ENCODE results near the gene NKAIN2.

Gene NKAIN2

DNA sequence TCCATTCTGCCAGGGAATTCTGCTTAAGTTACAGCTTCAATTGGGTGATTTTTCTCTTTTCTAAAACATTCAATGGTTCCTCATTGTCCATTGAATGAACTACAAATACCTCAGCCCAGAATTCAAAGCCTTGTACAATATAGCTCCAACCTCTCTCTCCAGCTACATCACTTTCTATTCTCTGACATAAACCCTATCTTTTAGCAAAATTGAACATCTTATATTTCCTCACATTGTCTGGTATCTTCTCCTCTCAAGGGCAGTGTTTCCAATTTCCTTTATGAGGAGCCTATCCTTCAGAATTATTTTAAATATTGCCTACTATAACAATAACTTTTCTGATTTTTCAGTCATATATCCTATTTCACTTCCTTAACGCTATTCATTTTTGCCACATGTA, 955.0 kb downstream of the NKAIN2 start:
- H3K4me1 ChIP-seq (ENCODE audit: low read length) = no peaks in the 10 kb centered on the region
- no peaks in the 10 kb centered on the region for H3K27me3 ChIP-seq (replicated peaks; ENCODE audit: insufficient read depth, low read length)
- no peaks in the 10 kb centered on the region for H3F3A ChIP-seq (ENCODE audit: insufficient read depth, low read length)
- no peak for DNase-seq
- TF ChIP-seq, protein P1, sequence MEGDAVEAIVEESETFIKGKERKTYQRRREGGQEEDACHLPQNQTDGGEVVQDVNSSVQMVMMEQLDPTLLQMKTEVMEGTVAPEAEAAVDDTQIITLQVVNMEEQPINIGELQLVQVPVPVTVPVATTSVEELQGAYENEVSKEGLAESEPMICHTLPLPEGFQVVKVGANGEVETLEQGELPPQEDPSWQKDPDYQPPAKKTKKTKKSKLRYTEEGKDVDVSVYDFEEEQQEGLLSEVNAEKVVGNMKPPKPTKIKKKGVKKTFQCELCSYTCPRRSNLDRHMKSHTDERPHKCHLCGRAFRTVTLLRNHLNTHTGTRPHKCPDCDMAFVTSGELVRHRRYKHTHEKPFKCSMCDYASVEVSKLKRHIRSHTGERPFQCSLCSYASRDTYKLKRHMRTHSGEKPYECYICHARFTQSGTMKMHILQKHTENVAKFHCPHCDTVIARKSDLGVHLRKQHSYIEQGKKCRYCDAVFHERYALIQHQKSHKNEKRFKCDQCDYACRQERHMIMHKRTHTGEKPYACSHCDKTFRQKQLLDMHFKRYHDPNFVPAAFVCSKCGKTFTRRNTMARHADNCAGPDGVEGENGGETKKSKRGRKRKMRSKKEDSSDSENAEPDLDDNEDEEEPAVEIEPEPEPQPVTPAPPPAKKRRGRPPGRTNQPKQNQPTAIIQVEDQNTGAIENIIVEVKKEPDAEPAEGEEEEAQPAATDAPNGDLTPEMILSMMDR (IDR thresholded peaks at IDR 0.05; ENCODE audit: low read length) = no peak
- TF ChIP-seq EZH2phosphoT487 (IDR thresholded peaks at IDR 0.05; ENCODE audit: low read length) (no peak), EZH2 (optimal IDR thresholded peaks at IDR 0.05; ENCODE audit: low read depth, low read length) (no peak)
- no peaks in the 10 kb centered on the region for H4K20me1 ChIP-seq (ENCODE audit: insufficient read depth, low read length)
- H3K4me2 ChIP-seq (ENCODE audit: low read depth, low read length) = no peak overlapping the region
- H3K27ac ChIP-seq (ENCODE audit: low read length) = no peak overlapping the region
- H3K36me3 ChIP-seq (replicated peaks; ENCODE audit: insufficient read depth, low read length) = no peaks in the 10 kb centered on the region
- no peak overlapping the region for H3K4me3 ChIP-seq (ENCODE audit: low read length)
- no peaks in the 10 kb centered on the region for H3K79me2 ChIP-seq (ENCODE audit: low read length)
- H3K9me3 ChIP-seq (replicated peaks; ENCODE audit: insufficient read depth, low read length) = no peaks in the 10 kb centered on the region
- no peaks in the 10 kb centered on the region for H3K9me2 ChIP-seq (replicated peaks; ENCODE audit: insufficient read depth, low read length)
- no peak overlapping the region for H3K9ac ChIP-seq (ENCODE audit: low read length)
- no peak overlapping the region for H2AFZ ChIP-seq (ENCODE audit: low read length)

DNA sequence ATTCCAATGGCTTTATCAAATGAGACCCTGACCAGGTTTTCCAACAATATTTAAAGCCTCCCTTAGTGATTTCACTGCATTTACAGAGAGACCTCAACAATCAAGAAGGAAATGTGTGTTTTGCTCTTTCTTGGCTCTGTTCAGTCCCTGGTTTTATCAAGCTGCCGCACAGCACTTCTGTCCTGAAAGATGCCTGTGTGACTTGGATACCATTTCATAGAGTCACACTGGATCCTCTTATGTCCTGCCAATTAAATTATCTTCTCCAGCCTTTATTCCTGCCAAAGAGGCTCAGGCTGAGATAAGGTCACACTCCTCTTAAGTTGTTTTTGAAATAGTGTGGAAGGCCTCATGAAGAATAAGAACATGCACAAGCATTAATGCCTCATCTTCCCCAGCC, 961.6 kb downstream of the NKAIN2 start:
- H3K9ac ChIP-seq (ENCODE audit: low read length) = no peak overlapping the region
- DNase-seq = no peak

DNA sequence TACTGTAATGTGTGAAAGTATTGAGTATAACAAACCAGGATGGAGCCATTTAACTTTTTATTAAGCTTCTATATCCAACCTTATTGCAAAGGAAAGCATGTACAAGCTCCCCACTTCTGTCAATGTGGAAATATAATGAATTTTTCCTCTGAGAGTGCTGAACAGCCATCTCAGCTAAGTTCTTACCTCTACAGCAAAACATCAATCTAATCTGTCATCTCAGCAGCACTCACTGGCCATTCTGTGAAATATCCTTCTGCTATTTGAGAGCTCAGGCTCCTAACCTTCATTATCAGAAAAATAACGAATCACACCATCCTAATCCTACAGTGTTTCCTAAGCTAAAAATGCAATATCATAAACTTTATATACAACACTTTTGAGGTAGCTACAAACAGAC, 964.6 kb downstream of the NKAIN2 start:
- Histone ChIP-seq H3K9me2 (replicated peaks; ENCODE audit: insufficient read depth, low read length) (no peaks in the 10 kb centered on the region), H3F3A (ENCODE audit: insufficient read depth, low read length) (no peaks in the 10 kb centered on the region), H3K27ac (ENCODE audit: low read length) (no peak overlapping the region), H3K36me3 (replicated peaks; ENCODE audit: insufficient read depth, low read length) (no peaks in the 10 kb centered on the region), H3K4me1 (ENCODE audit: low read length) (no peaks in the 10 kb centered on the region), H3K9me3 (replicated peaks; ENCODE audit: insufficient read depth, low read length) (no peaks in the 10 kb centered on the region), H2AFZ (ENCODE audit: low read length) (no peak overlapping the region), H4K20me1 (ENCODE audit: insufficient read depth, low read length) (no peaks in the 10 kb centered on the region), H3K79me2 (ENCODE audit: low read length) (no peaks in the 10 kb centered on the region), H3K9ac (ENCODE audit: low read length) (no peak overlapping the region), H3K27me3 (replicated peaks; ENCODE audit: insufficient read depth, low read length) (no peaks in the 10 kb centered on the region), H3K4me3 (ENCODE audit: low read length) (no peak overlapping the region), H3K4me2 (ENCODE audit: low read depth, low read length) (no peak overlapping the region)
- DNase-seq = no peak
- no peak for TF ChIP-seq EZH2 (optimal IDR thresholded peaks at IDR 0.05; ENCODE audit: low read depth, low read length)

More for the DNA sequence above, 961.6 kb downstream of the NKAIN2 start:
- H2AFZ ChIP-seq (ENCODE audit: low read length) = no peak overlapping the region
- H3K4me1 ChIP-seq (ENCODE audit: low read length) = no peaks in the 10 kb centered on the region
- H3K36me3 ChIP-seq (replicated peaks; ENCODE audit: insufficient read depth, low read length) = no peaks in the 10 kb centered on the region
- no peaks in the 10 kb centered on the region for H4K20me1 ChIP-seq (ENCODE audit: insufficient read depth, low read length)
- H3K9me2 ChIP-seq (replicated peaks; ENCODE audit: insufficient read depth, low read length) = no peaks in the 10 kb centered on the region
- TF ChIP-seq EZH2phosphoT487 (IDR thresholded peaks at IDR 0.05; ENCODE audit: low read length) (no peak), EZH2 (optimal IDR thresholded peaks at IDR 0.05; ENCODE audit: low read depth, low read length) (no peak)
- TF ChIP-seq, protein P1 (IDR thresholded peaks at IDR 0.05; ENCODE audit: low read length) = no peak
- H3K9me3 ChIP-seq (replicated peaks; ENCODE audit: insufficient read depth, low read length) = no peaks in the 10 kb centered on the region
- no peak overlapping the region for H3K4me3 ChIP-seq (ENCODE audit: low read length)
- no peak overlapping the region for H3K4me2 ChIP-seq (ENCODE audit: low read depth, low read length)
- no peaks in the 10 kb centered on the region for H3K79me2 ChIP-seq (ENCODE audit: low read length)
- no peaks in the 10 kb centered on the region for H3K27me3 ChIP-seq (replicated peaks; ENCODE audit: insufficient read depth, low read length)
- no peak overlapping the region for H3K27ac ChIP-seq (ENCODE audit: low read length)
- no peaks in the 10 kb centered on the region for H3F3A ChIP-seq (ENCODE audit: insufficient read depth, low read length)

DNA sequence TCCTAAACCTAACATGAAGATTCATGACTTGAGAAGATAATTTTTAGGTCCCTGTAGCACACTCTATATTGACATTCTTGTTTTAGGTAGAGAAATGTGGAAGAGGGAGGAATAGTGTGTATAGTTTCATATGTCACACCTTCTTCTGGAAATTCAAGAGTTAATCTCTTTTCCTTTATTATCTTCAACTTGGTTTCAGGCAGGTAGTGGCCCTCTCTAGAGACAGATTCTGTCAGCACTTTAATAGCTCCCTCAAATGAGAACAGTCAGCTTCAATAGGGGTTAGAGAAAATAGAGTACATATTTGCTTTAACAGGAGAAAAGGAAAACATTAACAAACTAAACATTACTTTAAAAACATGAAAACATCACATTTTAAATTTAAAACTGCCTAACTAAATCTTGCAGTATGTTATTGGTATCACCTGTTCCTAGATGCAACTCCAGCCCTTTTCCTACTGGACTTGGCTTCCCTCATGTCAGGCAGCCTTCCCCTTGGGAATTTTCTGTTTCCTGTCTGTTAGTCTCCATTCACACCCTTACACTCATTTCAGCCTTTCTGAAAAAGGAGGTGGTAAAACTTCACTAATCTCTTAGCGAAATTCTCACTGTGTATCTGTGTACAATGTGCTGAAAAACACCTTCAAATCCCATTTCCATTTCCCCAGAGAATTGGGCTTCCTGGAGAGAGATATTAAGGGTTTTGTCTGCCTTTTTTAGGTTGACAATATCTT, 966.3 kb downstream of the NKAIN2 start:
- no peak overlapping the region for H3K27ac ChIP-seq (ENCODE audit: low read length)
- H3K79me2 ChIP-seq (ENCODE audit: low read length) = no peaks in the 10 kb centered on the region
- no peaks in the 10 kb centered on the region for H3K27me3 ChIP-seq (replicated peaks; ENCODE audit: insufficient read depth, low read length)

More for the DNA sequence above, 966.3 kb downstream of the NKAIN2 start:
- H2AFZ ChIP-seq (ENCODE audit: low read length) = no peak overlapping the region
- no peak overlapping the region for H3K4me2 ChIP-seq (ENCODE audit: low read depth, low read length)
- no peaks in the 10 kb centered on the region for H3K9me2 ChIP-seq (replicated peaks; ENCODE audit: insufficient read depth, low read length)
- no peaks in the 10 kb centered on the region for H3F3A ChIP-seq (ENCODE audit: insufficient read depth, low read length)
- no peak overlapping the region for H3K4me3 ChIP-seq (ENCODE audit: low read length)
- no peaks in the 10 kb centered on the region for H3K4me1 ChIP-seq (ENCODE audit: low read length)
- DNase-seq = no peak
- no peak overlapping the region for H3K9ac ChIP-seq (ENCODE audit: low read length)
- no peaks in the 10 kb centered on the region for H4K20me1 ChIP-seq (ENCODE audit: insufficient read depth, low read length)
- H3K9me3 ChIP-seq (replicated peaks; ENCODE audit: insufficient read depth, low read length) = no peaks in the 10 kb centered on the region
- no peaks in the 10 kb centered on the region for H3K36me3 ChIP-seq (replicated peaks; ENCODE audit: insufficient read depth, low read length)
- no peak for TF ChIP-seq EZH2phosphoT487 (IDR thresholded peaks at IDR 0.05; ENCODE audit: low read length)
